G401.6 (cell line): ENCODE measurements around the gene ACD.

Experiments used
- FAIRE-seq: peaks from 2 replicates; lab custom pipeline; 2012; peaks lifted over from hg19 to GRCh38; lab: Jason Lieb, UNC

ACD gene

GRCh38 chr16:67675579-67675935, 15.5 kb upstream of the ACD start:
- FAIRE-seq: no peak

GRCh38 chr16:67674851-67675578, 15.0 kb upstream of the ACD start:
- FAIRE-seq: no peak

- no peak for FAIRE-seq
These were observed 13.9 kb upstream of the ACD start for GRCh38 chr16:67673712-67674580.

GRCh38 chr16:67672739-67673662, 12.9 kb upstream of the ACD start:
- FAIRE-seq: peak; percentile 19

- no peak for FAIRE-seq
These were observed 12.2 kb upstream of the ACD start for GRCh38 chr16:67672306-67672705.

- FAIRE-seq: no peak
These were observed 9.5 kb upstream of the ACD start for GRCh38 chr16:67669499-67670101.

GRCh38 chr16:67668495-67669157, 8.6 kb upstream of the ACD start:
- no peak for FAIRE-seq

GRCh38 chr16:67667817-67668494, 7.9 kb upstream of the ACD start:
- FAIRE-seq: no peak

GRCh38 chr16:67667453-67667816, 7.4 kb upstream of the ACD start:
- no peak for FAIRE-seq

GRCh38 chr16:67666559-67667452, 6.7 kb upstream of the ACD start, which contains the start of the genes C16orf86 and ENKD1:
Gene C16orf86, plus strand, starts transcription at chr16:67666814. Its CDS starts 157 bp downstream, at chr16:67666971.
Gene ENKD1, minus strand, starts transcription at chr16:67666750. Its CDS starts 308 bp downstream, at chr16:67666442.
- no peak for FAIRE-seq

GRCh38 chr16:67666032-67666551, 6.0 kb upstream of the ACD start:
- no peak for FAIRE-seq

GRCh38 chr16:67665598-67665997, 5.5 kb upstream of the ACD start:
- FAIRE-seq: no peak

GRCh38 chr16:67664871-67665270, 4.8 kb upstream of the ACD start:
- FAIRE-seq: no peak

- no peak for FAIRE-seq
These were observed 4.2 kb upstream of the ACD start for GRCh38 chr16:67664258-67664657.

- no peak for FAIRE-seq
These were observed 3.8 kb upstream of the ACD start for GRCh38 chr16:67663877-67664222.

GRCh38 chr16:67663151-67663876, 3.3 kb upstream of the ACD start:
- no peak for FAIRE-seq

GRCh38 chr16:67662653-67663010, 2.6 kb upstream of the ACD start:
- FAIRE-seq: no peak

- no peak for FAIRE-seq
These were observed 2.0 kb upstream of the ACD start for GRCh38 chr16:67661886-67662652.
